HepG2 (cell line): ENCODE results near the gene RPS15A. TPM values are rescaled to one million over a fixed set of nuclear protein-coding genes. Genes with fewer than 3 reads are reported as not detected.

ENCODE experiments used
- CCAR2 ChIP-seq: fragments of 200-400 bp; formaldehyde crosslinking; optimal IDR thresholded peaks from 2 replicates; pipeline ENCODE3; 2018; ENCODE audit warnings: low read depth, mild to moderate bottlenecking, low read length, moderate library complexity
- GABPB1 ChIP-seq: IDR thresholded peaks from 2 replicates; pipeline ENCODE4 v1.6.1; 2016; ENCODE audit warnings: mild to moderate bottlenecking, missing genetic modification reagents, moderate library complexity, missing compliant biosample characterization
- SIN3A ChIP-seq: IDR thresholded peaks from 2 replicates; pipeline ENCODE4 v1.6.1; 2011; ENCODE audit warnings: low read depth, mild to moderate bottlenecking, control low read depth, low read length, borderline replicate concordance
- ZC3H13 ChIP-seq: sonication (generic); formaldehyde crosslinking; IDR thresholded peaks from 2 replicates; pipeline ENCODE4 v1.8.1; 2023; ENCODE audit warnings: mild to moderate bottlenecking, missing genetic modification reagents, moderate library complexity
- ZC3H4 ChIP-seq: sonication (generic); formaldehyde crosslinking; IDR thresholded peaks from 2 replicates; pipeline ENCODE4 v1.4.0; 2020; ENCODE audit warnings: missing genetic modification reagents, borderline replicate concordance
- ZNF263 ChIP-seq: sonication (generic); formaldehyde crosslinking; IDR thresholded peaks from 2 replicates; pipeline ENCODE4 v1.4.0; 2020; ENCODE audit warnings: missing genetic modification reagents
- polyA plus RNA-seq, 8 experiments: library from polyadenylated mRNA; depleted of rRNA in 3 of 8; stranded (reverse) in 7 of 8; unstranded in 1 of 8; fragments of >200 nt; fragmentation: Illumina TruSeq in 4 of 8; extraction: Trizol in 4 of 8; gene quantifications; 2 replicates each; pipeline versions ENCODE4 v1.2.1 to v1.2.3, GENCODE V29; 2011 to 2016; ENCODE audit warnings: low read depth in 4 of 8, missing spikeins in 1 of 8, mixed read lengths in 1 of 8; ENCODE audit not compliant: insufficient read depth in 1 of 8
- total RNA-seq, 5 experiments: library from RNA; depleted of rRNA; stranded (reverse); fragments of >200 nt; fragmentation: Illumina TruSeq; extraction: Trizol; gene quantifications; 2 replicates each; pipeline ENCODE4 v1.2.3, GENCODE V29; 2016; ENCODE audit warnings: low read depth in 1 of 5
- TF ChIP-seq, protein P1 (sequence below), 2 experiments: fragments of 450-650 bp in 1 of 2; sonication (generic) in 1 of 2; formaldehyde crosslinking in 1 of 2; IDR thresholded peaks; 2 replicates each; pipeline versions ENCODE4 v1.6.1 to v1.8.0; 2016 to 2022; ENCODE audit warnings: antibody characterized with exemption in 1 of 2, mild to moderate bottlenecking in 1 of 2, missing genetic modification reagents in 1 of 2
- TF ChIP-seq, protein P2 (sequence below): sonication (generic); formaldehyde crosslinking; IDR thresholded peaks from 2 replicates; pipeline ENCODE4 v1.5.0; 2020; ENCODE audit warnings: mild to moderate bottlenecking, missing genetic modification reagents, borderline replicate concordance
- TF ChIP-seq, protein P3 (sequence below): sonication (generic); formaldehyde crosslinking; IDR thresholded peaks from 2 replicates; pipeline ENCODE4 v1.4.0; 2020; ENCODE audit warnings: mild to moderate bottlenecking, missing genetic modification reagents, borderline replicate concordance

The RPS15A gene
- total and polyA plus RNA-seq, 2 of the 13 experiments (the other 11 are each of a cell fraction or from before 2014, with no cell fraction given), result 5,489 to 9,457 TPM

DNA sequence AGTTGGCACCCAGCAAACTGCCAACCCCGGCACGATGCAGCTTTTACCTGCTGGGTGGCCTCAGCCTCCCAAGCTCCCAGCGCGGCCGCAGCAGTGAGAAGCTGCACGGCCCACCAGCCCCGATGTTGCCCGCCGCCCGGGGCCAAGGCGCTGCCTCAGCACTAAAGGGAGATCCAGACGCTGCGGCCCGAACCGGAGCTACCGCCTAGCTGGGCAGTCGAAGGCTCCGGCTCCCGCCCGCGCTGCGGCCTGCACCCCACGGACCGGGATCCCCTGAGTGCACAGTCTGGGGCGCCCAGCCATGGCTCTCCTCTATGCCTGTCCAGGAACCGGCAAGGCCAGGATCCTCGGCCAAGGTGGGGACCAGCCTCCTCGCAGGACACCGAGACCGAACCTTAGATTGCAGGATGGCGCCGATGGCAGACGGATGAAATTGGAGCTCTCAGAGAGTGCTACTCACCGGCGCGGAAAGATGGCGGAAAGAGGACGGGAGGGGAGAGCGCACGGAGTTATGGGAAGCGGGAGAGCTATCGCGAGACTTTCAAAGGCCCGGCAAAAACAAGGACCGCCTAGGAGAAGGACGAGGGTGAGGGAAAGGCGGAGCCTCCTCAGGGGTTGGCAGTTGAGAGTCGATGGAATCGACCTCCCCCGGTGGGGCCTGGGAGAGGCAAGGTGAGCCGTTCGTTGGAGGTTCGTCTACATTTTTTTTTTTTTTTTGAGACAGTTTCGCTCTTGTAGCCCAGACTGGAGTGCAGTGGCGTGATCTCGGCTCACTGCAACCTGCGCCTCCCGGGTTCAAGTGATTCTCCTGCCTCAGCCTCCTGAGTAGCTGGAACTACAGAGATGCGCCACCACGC, at the start of gene RPS15A (continued):
- TF ChIP-seq, protein P1, sequence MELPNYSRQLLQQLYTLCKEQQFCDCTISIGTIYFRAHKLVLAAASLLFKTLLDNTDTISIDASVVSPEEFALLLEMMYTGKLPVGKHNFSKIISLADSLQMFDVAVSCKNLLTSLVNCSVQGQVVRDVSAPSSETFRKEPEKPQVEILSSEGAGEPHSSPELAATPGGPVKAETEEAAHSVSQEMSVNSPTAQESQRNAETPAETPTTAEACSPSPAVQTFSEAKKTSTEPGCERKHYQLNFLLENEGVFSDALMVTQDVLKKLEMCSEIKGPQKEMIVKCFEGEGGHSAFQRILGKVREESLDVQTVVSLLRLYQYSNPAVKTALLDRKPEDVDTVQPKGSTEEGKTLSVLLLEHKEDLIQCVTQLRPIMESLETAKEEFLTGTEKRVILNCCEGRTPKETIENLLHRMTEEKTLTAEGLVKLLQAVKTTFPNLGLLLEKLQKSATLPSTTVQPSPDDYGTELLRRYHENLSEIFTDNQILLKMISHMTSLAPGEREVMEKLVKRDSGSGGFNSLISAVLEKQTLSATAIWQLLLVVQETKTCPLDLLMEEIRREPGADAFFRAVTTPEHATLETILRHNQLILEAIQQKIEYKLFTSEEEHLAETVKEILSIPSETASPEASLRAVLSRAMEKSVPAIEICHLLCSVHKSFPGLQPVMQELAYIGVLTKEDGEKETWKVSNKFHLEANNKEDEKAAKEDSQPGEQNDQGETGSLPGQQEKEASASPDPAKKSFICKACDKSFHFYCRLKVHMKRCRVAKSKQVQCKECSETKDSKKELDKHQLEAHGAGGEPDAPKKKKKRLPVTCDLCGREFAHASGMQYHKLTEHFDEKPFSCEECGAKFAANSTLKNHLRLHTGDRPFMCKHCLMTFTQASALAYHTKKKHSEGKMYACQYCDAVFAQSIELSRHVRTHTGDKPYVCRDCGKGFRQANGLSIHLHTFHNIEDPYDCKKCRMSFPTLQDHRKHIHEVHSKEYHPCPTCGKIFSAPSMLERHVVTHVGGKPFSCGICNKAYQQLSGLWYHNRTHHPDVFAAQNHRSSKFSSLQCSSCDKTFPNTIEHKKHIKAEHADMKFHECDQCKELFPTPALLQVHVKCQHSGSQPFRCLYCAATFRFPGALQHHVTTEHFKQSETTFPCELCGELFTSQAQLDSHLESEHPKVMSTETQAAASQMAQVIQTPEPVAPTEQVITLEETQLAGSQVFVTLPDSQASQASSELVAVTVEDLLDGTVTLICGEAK (IDR thresholded peaks at IDR 0.05), result no peak
- TF ChIP-seq, protein P1 (CRISPR knock-in tag; IDR thresholded peaks at IDR 0.05), result peak; percentile 96
- peak; percentile 99 for TF ChIP-seq ZC3H13 (CRISPR knock-in tag)
- TF ChIP-seq CCAR2, result no peak
- TF ChIP-seq, protein P2, sequence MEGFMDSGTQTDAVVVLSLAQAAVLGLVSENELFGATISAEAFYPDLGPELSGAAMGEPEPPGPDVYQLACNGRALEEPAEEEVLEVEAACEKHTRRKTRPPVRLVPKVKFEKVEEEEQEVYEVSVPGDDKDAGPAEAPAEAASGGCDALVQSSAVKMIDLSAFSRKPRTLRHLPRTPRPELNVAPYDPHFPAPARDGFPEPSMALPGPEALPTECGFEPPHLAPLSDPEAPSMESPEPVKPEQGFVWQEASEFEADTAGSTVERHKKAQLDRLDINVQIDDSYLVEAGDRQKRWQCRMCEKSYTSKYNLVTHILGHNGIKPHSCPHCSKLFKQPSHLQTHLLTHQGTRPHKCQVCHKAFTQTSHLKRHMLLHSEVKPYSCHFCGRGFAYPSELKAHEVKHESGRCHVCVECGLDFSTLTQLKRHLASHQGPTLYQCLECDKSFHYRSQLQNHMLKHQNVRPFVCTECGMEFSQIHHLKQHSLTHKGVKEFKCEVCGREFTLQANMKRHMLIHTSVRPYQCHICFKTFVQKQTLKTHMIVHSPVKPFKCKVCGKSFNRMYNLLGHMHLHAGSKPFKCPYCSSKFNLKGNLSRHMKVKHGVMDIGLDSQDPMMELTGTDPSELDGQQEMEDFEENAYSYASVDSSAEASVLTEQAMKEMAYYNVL (CRISPR knock-in tag), result peak; percentile 89
- TF ChIP-seq SIN3A, result peak; percentile 88; the same call in 1 of the 2 replicates
- peak; percentile 86 for TF ChIP-seq GABPB1 (CRISPR knock-in tag)
- TF ChIP-seq, protein P3, sequence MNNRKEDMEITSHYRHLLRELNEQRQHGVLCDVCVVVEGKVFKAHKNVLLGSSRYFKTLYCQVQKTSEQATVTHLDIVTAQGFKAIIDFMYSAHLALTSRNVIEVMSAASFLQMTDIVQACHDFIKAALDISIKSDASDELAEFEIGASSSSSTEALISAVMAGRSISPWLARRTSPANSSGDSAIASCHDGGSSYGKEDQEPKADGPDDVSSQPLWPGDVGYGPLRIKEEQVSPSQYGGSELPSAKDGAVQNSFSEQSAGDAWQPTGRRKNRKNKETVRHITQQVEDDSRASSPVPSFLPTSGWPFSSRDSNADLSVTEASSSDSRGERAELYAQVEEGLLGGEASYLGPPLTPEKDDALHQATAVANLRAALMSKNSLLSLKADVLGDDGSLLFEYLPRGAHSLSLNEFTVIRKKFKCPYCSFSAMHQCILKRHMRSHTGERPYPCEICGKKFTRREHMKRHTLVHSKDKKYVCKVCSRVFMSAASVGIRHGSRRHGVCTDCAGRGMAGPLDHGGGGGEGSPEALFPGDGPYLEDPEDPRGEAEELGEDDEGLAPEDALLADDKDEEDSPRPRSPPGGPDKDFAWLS (CRISPR knock-in tag), result peak; percentile 39; the same call in 1 of the 2 replicates
- TF ChIP-seq ZC3H4 (CRISPR knock-in tag), result no peak
- peak; percentile 90 for TF ChIP-seq ZNF263 (CRISPR knock-in tag)
